ENCODE results near the gene HMCN2.

DNA sequence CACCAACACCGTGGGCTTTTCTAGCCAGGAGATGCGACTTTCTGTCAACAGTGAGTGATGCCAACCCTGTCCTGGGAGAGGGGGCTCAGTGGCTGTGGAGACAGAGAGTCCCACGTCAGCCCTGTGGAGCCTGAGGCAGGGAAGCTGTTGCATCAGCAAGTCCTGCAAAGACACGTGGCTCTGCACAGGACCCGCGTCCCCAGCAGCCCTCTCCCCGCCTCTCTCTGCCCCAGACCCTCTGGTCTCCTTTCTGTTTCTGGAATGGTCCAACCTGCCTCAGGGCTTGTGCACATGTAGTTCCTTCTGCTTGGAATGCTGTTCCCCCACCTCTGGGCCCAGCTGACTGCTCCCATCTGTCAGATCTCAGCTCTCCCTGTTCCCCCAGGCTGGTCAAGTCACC lies 60.4 kb downstream of the HMCN2 start:
- no peak for TF ChIP-seq RAD21 (IDR thresholded peaks at IDR 0.05; ENCODE audit: low read depth)
- no peak for TF ChIP-seq CEBPB (IDR thresholded peaks at IDR 0.05)
- TF ChIP-seq, protein P1, sequence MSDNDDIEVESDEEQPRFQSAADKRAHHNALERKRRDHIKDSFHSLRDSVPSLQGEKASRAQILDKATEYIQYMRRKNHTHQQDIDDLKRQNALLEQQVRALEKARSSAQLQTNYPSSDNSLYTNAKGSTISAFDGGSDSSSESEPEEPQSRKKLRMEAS (IDR thresholded peaks at IDR 0.05): no peak
- TF ChIP-seq EP300 (IDR thresholded peaks at IDR 0.05; ENCODE audit: borderline replicate concordance): no peak
- no peak for TF ChIP-seq ZBTB7A (IDR thresholded peaks at IDR 0.05; ENCODE audit: low read depth)
- TF ChIP-seq FOXM1 (IDR thresholded peaks at IDR 0.05; ENCODE audit: borderline replicate concordance, low read depth): no peak
- TF ChIP-seq TEAD4 (IDR thresholded peaks at IDR 0.05): no peak
- TF ChIP-seq, protein P2, sequence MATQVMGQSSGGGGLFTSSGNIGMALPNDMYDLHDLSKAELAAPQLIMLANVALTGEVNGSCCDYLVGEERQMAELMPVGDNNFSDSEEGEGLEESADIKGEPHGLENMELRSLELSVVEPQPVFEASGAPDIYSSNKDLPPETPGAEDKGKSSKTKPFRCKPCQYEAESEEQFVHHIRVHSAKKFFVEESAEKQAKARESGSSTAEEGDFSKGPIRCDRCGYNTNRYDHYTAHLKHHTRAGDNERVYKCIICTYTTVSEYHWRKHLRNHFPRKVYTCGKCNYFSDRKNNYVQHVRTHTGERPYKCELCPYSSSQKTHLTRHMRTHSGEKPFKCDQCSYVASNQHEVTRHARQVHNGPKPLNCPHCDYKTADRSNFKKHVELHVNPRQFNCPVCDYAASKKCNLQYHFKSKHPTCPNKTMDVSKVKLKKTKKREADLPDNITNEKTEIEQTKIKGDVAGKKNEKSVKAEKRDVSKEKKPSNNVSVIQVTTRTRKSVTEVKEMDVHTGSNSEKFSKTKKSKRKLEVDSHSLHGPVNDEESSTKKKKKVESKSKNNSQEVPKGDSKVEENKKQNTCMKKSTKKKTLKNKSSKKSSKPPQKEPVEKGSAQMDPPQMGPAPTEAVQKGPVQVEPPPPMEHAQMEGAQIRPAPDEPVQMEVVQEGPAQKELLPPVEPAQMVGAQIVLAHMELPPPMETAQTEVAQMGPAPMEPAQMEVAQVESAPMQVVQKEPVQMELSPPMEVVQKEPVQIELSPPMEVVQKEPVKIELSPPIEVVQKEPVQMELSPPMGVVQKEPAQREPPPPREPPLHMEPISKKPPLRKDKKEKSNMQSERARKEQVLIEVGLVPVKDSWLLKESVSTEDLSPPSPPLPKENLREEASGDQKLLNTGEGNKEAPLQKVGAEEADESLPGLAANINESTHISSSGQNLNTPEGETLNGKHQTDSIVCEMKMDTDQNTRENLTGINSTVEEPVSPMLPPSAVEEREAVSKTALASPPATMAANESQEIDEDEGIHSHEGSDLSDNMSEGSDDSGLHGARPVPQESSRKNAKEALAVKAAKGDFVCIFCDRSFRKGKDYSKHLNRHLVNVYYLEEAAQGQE (IDR thresholded peaks at IDR 0.05; ENCODE audit: low read depth): no peak
- TF ChIP-seq NFIC (IDR thresholded peaks at IDR 0.05): no peak
- no peak for TF ChIP-seq TAF1 (IDR thresholded peaks at IDR 0.05; ENCODE audit: low read depth)
